NOMO-1 treated with DMSO at 0.1 percent for 48 hours (cell line): ENCODE data around the gene DAPP1.
A peak's percentile ranks its signal among the peaks of the same experiment; 100 is the strongest.
"Not testable (repeated sequence)": the region's sequence is repeated elsewhere in the genome, so short reads cannot be mapped to it uniquely, and the experiment has no call there.

Experiments used
- DNase-seq: peaks from one replicate; lab custom pipeline; 2025; ENCODE audit not compliant: unreplicated experiment; lab: John Stamatoyannopoulos, UW

DAPP1 gene

GRCh38 chr4:99824070-99824599 is 7.5 kb downstream of the DAPP1 start:
- no peak for DNase-seq

- DNase-seq = no peak
Measured at GRCh38 chr4:99825272-99825671, 8.6 kb downstream of the DAPP1 start.

- DNase-seq = no peak
Measured at GRCh38 chr4:99826016-99826415, 9.4 kb downstream of the DAPP1 start.

- peak; percentile 40 for DNase-seq
Measured at GRCh38 chr4:99827454-99827853, 10.8 kb downstream of the DAPP1 start.

GRCh38 chr4:99827857-99828256 is 11.2 kb downstream of the DAPP1 start:
- no peak for DNase-seq

- no peak for DNase-seq
Measured at GRCh38 chr4:99828477-99828876, 11.8 kb downstream of the DAPP1 start.

- DNase-seq = not testable (repeated sequence)
Measured at GRCh38 chr4:99830051-99830450, 13.4 kb downstream of the DAPP1 start.

GRCh38 chr4:99832321-99832720 is 15.7 kb downstream of the DAPP1 start:
- DNase-seq = no peak

GRCh38 chr4:99832758-99833157 is 16.1 kb downstream of the DAPP1 start:
- DNase-seq = no peak

GRCh38 chr4:99833756-99834155 is 17.1 kb downstream of the DAPP1 start:
- no peak for DNase-seq

GRCh38 chr4:99834569-99834968 is 17.9 kb downstream of the DAPP1 start:
- DNase-seq = no peak

GRCh38 chr4:99835942-99836341 is 19.3 kb downstream of the DAPP1 start:
- DNase-seq = no peak

- DNase-seq = no peak
Measured at GRCh38 chr4:99838927-99839326, 22.3 kb downstream of the DAPP1 start.

- no peak for DNase-seq
Measured at GRCh38 chr4:99841129-99841528, 24.5 kb downstream of the DAPP1 start.

GRCh38 chr4:99843413-99843812 is 26.8 kb downstream of the DAPP1 start:
- no peak for DNase-seq

- no peak for DNase-seq
Measured at GRCh38 chr4:99844048-99844447, 27.4 kb downstream of the DAPP1 start.

- DNase-seq = no peak
Measured at GRCh38 chr4:99845179-99845578, 28.6 kb downstream of the DAPP1 start.

GRCh38 chr4:99845708-99846469 is 29.3 kb downstream of the DAPP1 start:
- peak; percentile 73 for DNase-seq

- no peak for DNase-seq
Measured at GRCh38 chr4:99846891-99847290, 30.3 kb downstream of the DAPP1 start.

GRCh38 chr4:99847362-99847976 is 30.8 kb downstream of the DAPP1 start:
- DNase-seq = peak; percentile 86

GRCh38 chr4:99848591-99849001 is 32.0 kb downstream of the DAPP1 start:
- no peak for DNase-seq

- no peak for DNase-seq
Measured at GRCh38 chr4:99852199-99852749, 35.6 kb downstream of the DAPP1 start.
